ENCODE data around the gene WDR38.

WDR38 gene

DNA sequence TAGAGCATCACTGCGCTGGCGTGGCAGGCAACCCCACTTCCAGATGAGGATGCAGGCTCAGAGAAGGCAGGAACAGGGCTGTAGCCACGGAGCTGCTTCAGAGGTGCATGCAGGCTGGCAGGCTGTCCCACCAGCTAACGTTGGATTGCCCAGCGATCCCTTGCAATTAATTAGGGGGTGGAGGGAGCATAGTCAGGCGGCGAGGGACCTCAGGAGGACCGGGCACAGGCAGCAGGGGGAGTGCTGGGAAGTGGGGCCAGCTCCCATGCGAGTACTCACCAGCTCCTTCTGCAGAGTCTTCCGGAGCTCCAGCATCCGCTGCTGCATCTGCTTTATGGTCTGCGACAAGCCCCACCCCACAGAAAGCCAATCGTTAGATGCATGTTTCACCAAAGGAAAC lies 29.0 kb downstream of the WDR38 start:
- Histone ChIP-seq H3K9me3 (ENCODE audit: control insufficient read depth in 1 of 2, low read length in 2 of 2) (no peaks in the 10 kb centered on the region), H3K4me1 (ENCODE audit: control insufficient read depth in 1 of 2, insufficient read depth in 2 of 2, low read length in 2 of 2) (no peaks in the 10 kb centered on the region), H3K4me3 (ENCODE audit: low read depth in 1 of 2, low read length in 2 of 2) (no peak overlapping the region), H3K27ac (ENCODE audit: low read depth, low read length) (no peak overlapping the region), H3K27me3 (ENCODE audit: control insufficient read depth in 1 of 2, insufficient read depth in 2 of 2, low read length in 2 of 2) (no peaks in the 10 kb centered on the region), H3K36me3 (ENCODE audit: control insufficient read depth in 1 of 2, insufficient read depth in 2 of 2, low read length in 2 of 2) (peaks cover 51 to 84% of the 10 kb centered on the region in 2 donors), H3K9ac (ENCODE audit: low read depth in 1 of 2, low read length in 2 of 2) (no peak overlapping the region)

DNA sequence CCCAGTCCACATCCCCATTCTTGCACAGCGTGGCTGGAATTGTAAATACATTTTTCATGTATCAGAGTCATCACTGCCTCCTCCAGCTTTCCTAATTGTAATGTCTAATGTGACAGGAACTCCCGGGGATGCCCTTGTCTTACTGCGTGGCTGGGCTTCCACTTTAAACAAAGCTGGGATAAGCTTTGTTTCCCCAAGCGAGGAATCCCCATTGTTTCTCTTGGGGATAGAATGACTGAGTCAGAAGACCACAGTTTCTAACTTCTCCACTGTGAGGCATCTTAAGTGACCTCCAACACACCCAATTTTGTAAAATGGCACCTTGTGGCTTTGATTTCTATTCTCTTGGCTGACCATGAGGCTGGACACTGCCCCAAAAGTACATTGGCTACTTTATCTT lies 31.1 kb downstream of the WDR38 start:
- Histone ChIP-seq H3K9ac (ENCODE audit: low read depth in 1 of 2, low read length in 2 of 2) (no peak overlapping the region), H3K4me1 (ENCODE audit: control insufficient read depth in 1 of 2, insufficient read depth in 2 of 2, low read length in 2 of 2) (no peaks in the 10 kb centered on the region), H3K9me3 (ENCODE audit: control insufficient read depth in 1 of 2, low read length in 2 of 2) (no peaks in the 10 kb centered on the region), H3K27ac (ENCODE audit: low read depth, low read length) (no peak overlapping the region), H3K4me3 (ENCODE audit: low read depth in 1 of 2, low read length in 2 of 2) (no peak overlapping the region), H3K27me3 (ENCODE audit: control insufficient read depth in 1 of 2, insufficient read depth in 2 of 2, low read length in 2 of 2) (no peaks in the 10 kb centered on the region), H3K36me3 (ENCODE audit: control insufficient read depth in 1 of 2, insufficient read depth in 2 of 2, low read length in 2 of 2) (peaks cover 58 to 84% of the 10 kb centered on the region in 2 donors)

DNA sequence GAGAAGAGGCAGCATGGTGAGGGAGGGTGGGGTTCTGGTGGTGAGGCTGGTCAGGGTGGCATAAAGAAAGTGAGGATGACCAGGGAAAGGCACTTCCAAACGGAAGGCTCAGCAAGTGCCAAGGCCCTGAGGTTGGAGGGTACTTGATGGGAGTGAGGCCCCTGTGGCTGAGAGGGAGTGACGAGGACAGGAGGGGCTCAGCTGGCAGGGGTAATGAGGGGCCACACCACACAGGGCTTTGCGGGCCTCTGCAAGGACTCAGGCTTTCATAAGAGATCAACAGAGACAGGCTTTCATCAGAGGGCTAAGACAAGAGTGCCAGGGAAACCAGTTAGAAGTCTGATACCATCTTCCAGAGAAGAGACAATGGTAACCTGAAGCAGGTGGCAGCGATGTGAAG lies 32.3 kb downstream of the WDR38 start:
- Histone ChIP-seq H3K9me3 (ENCODE audit: control insufficient read depth in 1 of 2, low read length in 2 of 2) (no peaks in the 10 kb centered on the region), H3K27me3 (ENCODE audit: control insufficient read depth in 1 of 2, insufficient read depth in 2 of 2, low read length in 2 of 2) (no peaks in the 10 kb centered on the region), H3K4me1 (ENCODE audit: control insufficient read depth in 1 of 2, insufficient read depth in 2 of 2, low read length in 2 of 2) (no peaks in the 10 kb centered on the region), H3K27ac (ENCODE audit: low read depth, low read length) (no peak overlapping the region), H3K36me3 (ENCODE audit: control insufficient read depth in 1 of 2, insufficient read depth in 2 of 2, low read length in 2 of 2) (peaks cover 62 to 84% of the 10 kb centered on the region in 2 donors), H3K9ac (ENCODE audit: low read depth in 1 of 2, low read length in 2 of 2) (no peak overlapping the region), H3K4me3 (ENCODE audit: low read depth in 1 of 2, low read length in 2 of 2) (no peak overlapping the region)

DNA sequence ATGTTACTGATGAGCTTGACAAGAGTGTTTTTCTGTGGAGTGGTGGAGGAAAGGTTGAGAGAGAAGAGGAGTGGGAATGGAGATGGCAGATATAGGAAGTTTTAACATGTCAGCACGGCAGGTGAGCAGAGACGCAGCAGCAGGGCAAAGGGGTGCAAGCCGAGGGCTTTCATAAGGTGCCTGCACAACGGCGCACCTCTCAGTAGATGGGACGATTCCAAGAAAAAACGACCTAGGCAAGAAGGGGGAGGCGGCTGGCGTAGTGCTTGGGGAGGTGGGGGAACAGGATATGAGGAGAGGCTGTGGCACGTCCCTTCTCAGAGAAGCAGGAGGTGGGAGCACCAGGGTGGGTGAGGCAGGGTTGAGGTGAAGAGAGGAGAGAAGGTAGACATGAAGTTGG lies 33.2 kb downstream of the WDR38 start:
- H3K4me3 ChIP-seq (ENCODE audit: low read depth in 1 of 2, low read length in 2 of 2): no peak overlapping the region
- H3K9me3 ChIP-seq (ENCODE audit: control insufficient read depth in 1 of 2, low read length in 2 of 2): no peaks in the 10 kb centered on the region
- no peak overlapping the region for H3K27ac ChIP-seq (ENCODE audit: low read depth, low read length)
- H3K9ac ChIP-seq (ENCODE audit: low read depth in 1 of 2, low read length in 2 of 2): no peak overlapping the region
- H3K36me3 ChIP-seq (ENCODE audit: control insufficient read depth in 1 of 2, insufficient read depth in 2 of 2, low read length in 2 of 2): peaks cover 64 to 84% of the 10 kb centered on the region in 2 donors
- H3K27me3 ChIP-seq (ENCODE audit: control insufficient read depth in 1 of 2, insufficient read depth in 2 of 2, low read length in 2 of 2): no peaks in the 10 kb centered on the region
- H3K4me1 ChIP-seq (ENCODE audit: control insufficient read depth in 1 of 2, insufficient read depth in 2 of 2, low read length in 2 of 2): no peaks in the 10 kb centered on the region

DNA sequence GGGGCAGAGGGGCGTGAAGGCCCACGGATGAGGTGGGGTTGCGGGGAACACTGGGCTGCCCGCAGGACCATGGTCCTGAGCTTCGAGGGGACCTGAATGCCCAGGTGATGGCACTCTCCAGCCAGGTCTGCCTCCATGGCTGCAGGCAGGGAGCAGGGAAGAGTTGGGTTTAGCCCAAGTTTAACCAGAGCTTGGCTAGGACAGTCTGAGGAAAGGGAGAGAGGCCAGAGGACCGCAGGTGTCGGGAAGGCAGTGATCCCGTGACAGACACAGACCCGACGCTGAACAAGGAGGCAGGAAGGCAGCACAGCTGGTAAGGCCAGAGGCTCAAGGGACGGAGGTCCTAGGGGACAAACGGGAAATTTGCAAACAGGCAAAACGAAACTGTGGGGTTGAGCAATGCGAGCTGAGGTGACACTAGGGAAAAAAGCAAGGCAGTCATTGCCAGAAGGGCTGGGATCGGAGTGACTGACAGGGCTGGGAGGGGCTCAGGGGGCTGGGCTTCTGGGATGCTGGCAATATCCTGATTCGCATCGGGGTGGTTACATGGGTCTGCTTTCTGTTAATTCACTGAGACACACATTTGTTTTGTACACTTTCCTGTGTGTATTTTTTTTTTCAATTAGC lies 33.7 kb downstream of the WDR38 start:
- H3K4me3 ChIP-seq (ENCODE audit: low read depth in 1 of 2, low read length in 2 of 2): no peak overlapping the region
- H3K9ac ChIP-seq (ENCODE audit: low read depth in 1 of 2, low read length in 2 of 2): no peak overlapping the region
- H3K27ac ChIP-seq (ENCODE audit: low read depth, low read length): no peak overlapping the region
- H3K4me1 ChIP-seq (ENCODE audit: control insufficient read depth in 1 of 2, insufficient read depth in 2 of 2, low read length in 2 of 2): no peaks in the 10 kb centered on the region
- H3K27me3 ChIP-seq (ENCODE audit: control insufficient read depth in 1 of 2, insufficient read depth in 2 of 2, low read length in 2 of 2): no peaks in the 10 kb centered on the region
- no peaks in the 10 kb centered on the region for H3K9me3 ChIP-seq (ENCODE audit: control insufficient read depth in 1 of 2, low read length in 2 of 2)
- peaks cover 62 to 78% of the 10 kb centered on the region in 2 donors for H3K36me3 ChIP-seq (ENCODE audit: control insufficient read depth in 1 of 2, insufficient read depth in 2 of 2, low read length in 2 of 2)

DNA sequence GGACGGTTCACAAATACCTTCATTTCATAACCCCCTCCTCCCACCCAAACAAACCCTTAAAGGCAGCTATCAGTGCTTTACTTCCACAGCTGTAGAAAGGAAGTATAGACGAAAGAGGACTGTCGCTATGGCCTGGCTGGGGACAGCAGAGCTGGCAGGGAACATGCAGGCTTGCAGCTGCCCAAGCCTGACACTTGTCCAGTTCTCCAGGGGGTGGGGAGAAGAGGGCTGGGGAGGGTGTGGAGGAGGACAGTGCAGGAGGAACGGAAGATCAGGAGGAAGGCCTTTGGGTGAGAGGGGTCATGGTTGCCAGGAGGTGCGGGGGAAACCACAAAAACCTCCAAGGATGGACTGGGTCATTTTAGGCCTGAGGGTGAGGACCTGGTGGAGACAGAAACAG lies 34.6 kb downstream of the WDR38 start:
- Histone ChIP-seq H3K4me1 (ENCODE audit: control insufficient read depth in 1 of 2, insufficient read depth in 2 of 2, low read length in 2 of 2) (no peaks in the 10 kb centered on the region), H3K9me3 (ENCODE audit: control insufficient read depth in 1 of 2, low read length in 2 of 2) (no peaks in the 10 kb centered on the region), H3K27ac (ENCODE audit: low read depth, low read length) (no peak overlapping the region), H3K36me3 (ENCODE audit: control insufficient read depth in 1 of 2, insufficient read depth in 2 of 2, low read length in 2 of 2) (peaks cover 58 to 70% of the 10 kb centered on the region in 2 donors), H3K4me3 (ENCODE audit: low read depth in 1 of 2, low read length in 2 of 2) (no peak overlapping the region), H3K27me3 (ENCODE audit: control insufficient read depth in 1 of 2, insufficient read depth in 2 of 2, low read length in 2 of 2) (no peaks in the 10 kb centered on the region), H3K9ac (ENCODE audit: low read depth in 1 of 2, low read length in 2 of 2) (no peak overlapping the region)

DNA sequence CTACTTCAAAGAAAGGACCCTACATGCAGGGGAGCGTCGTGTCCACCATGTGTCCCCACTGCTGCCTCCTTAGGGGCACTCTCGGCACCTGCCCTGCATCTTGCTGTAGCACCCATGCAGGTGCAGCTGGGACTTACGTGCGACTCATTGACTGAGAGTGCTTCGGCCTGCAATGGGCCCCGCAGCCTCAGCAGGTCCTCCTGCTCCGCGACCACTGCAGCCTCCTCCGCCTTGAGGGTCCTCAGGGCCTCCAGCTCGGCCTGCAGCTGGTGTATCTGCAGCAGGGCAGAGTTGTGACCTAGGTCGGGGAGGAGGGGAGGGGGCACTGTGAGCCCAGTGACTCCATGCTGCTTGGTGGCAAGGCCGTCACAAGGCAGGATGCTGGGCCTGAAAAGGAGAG lies 35.7 kb downstream of the WDR38 start:
- peaks cover 61 to 81% of the 10 kb centered on the region in 2 donors for H3K36me3 ChIP-seq (ENCODE audit: control insufficient read depth in 1 of 2, insufficient read depth in 2 of 2, low read length in 2 of 2)

DNA sequence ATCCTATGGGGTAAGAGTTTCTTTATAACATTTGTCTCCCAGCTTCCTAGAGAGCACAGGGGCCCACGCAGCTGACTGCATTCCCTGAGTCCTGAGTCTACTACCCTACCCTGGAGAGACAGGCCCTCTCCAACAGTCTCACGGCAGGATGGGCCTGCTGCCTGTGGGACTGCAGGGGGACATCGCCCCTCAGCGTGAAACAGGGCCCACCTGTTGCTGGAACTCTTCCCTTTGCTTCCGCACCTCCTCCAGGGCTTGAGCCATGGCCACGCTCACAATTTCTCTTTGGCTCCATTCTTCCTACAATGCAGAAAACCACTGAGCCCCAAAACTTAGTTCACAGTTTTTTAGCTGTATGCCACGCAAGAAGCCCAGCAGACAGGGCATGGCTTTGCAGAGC lies 36.9 kb downstream of the WDR38 start:
- H3K27me3 ChIP-seq (ENCODE audit: control insufficient read depth in 1 of 2, insufficient read depth in 2 of 2, low read length in 2 of 2): no peaks in the 10 kb centered on the region
- H3K9ac ChIP-seq (ENCODE audit: low read depth in 1 of 2, low read length in 2 of 2): no peak overlapping the region
- H3K36me3 ChIP-seq (ENCODE audit: control insufficient read depth in 1 of 2, insufficient read depth in 2 of 2, low read length in 2 of 2): peaks cover 57 to 78% of the 10 kb centered on the region in 2 donors
- H3K4me1 ChIP-seq (ENCODE audit: control insufficient read depth in 1 of 2, insufficient read depth in 2 of 2, low read length in 2 of 2): no peaks in the 10 kb centered on the region
- H3K4me3 ChIP-seq (ENCODE audit: low read depth in 1 of 2, low read length in 2 of 2): no peak overlapping the region
- H3K27ac ChIP-seq (ENCODE audit: low read depth, low read length): no peak overlapping the region
- H3K9me3 ChIP-seq (ENCODE audit: control insufficient read depth in 1 of 2, low read length in 2 of 2): no peaks in the 10 kb centered on the region

More for the DNA sequence above, 35.7 kb downstream of the WDR38 start:
- Histone ChIP-seq H3K9ac (ENCODE audit: low read depth in 1 of 2, low read length in 2 of 2) (no peak overlapping the region), H3K27me3 (ENCODE audit: control insufficient read depth in 1 of 2, insufficient read depth in 2 of 2, low read length in 2 of 2) (no peaks in the 10 kb centered on the region), H3K9me3 (ENCODE audit: control insufficient read depth in 1 of 2, low read length in 2 of 2) (no peaks in the 10 kb centered on the region), H3K27ac (ENCODE audit: low read depth, low read length) (no peak overlapping the region), H3K4me1 (ENCODE audit: control insufficient read depth in 1 of 2, insufficient read depth in 2 of 2, low read length in 2 of 2) (no peaks in the 10 kb centered on the region), H3K4me3 (ENCODE audit: low read depth in 1 of 2, low read length in 2 of 2) (no peak overlapping the region)

DNA sequence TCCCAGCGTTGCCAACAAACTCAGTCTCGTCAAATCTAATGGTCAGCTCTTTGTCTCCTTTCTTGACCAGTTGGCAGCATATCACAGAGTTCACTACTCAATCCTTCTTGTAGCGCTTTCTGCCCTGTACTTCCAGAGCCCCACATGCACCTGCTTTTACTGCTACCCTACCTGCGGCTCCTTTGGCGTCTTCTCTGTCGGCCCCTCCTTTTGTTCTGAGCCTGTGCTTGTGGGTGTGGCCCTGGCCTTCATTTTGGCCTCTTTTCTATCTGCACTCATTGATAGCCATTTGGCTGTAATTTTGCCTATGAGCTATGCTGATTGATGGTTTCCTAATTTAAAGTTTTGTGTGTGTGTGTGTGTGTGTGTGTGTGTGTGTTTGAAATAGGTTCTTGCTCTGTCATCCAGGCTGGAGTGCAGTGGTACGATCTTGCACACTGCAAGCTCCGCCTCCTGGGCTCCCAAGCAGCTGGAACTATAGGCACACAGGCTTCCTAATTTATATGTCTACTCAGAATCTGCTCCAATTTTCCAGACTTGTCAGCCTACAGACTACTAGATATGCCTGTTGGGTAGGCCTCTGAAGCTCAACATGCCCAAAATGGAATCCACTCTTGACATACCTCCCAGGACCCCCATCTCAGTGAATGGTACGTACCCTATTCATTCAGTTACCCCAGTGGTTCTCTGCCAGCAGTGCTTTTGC lies 40.9 kb downstream of the WDR38 start:
- Histone ChIP-seq H3K9me3 (ENCODE audit: control insufficient read depth in 1 of 2, low read length in 2 of 2) (no peaks in the 10 kb centered on the region), H3K27me3 (ENCODE audit: control insufficient read depth in 1 of 2, insufficient read depth in 2 of 2, low read length in 2 of 2) (no peaks in the 10 kb centered on the region), H3K9ac (ENCODE audit: low read depth in 1 of 2, low read length in 2 of 2) (no peak overlapping the region), H3K36me3 (ENCODE audit: control insufficient read depth in 1 of 2, insufficient read depth in 2 of 2, low read length in 2 of 2) (peaks cover 38 to 65% of the 10 kb centered on the region in 2 donors), H3K4me1 (ENCODE audit: control insufficient read depth in 1 of 2, insufficient read depth in 2 of 2, low read length in 2 of 2) (no peaks in the 10 kb centered on the region), H3K27ac (ENCODE audit: low read depth, low read length) (no peak overlapping the region), H3K4me3 (ENCODE audit: low read depth in 1 of 2, low read length in 2 of 2) (no peak overlapping the region)

DNA sequence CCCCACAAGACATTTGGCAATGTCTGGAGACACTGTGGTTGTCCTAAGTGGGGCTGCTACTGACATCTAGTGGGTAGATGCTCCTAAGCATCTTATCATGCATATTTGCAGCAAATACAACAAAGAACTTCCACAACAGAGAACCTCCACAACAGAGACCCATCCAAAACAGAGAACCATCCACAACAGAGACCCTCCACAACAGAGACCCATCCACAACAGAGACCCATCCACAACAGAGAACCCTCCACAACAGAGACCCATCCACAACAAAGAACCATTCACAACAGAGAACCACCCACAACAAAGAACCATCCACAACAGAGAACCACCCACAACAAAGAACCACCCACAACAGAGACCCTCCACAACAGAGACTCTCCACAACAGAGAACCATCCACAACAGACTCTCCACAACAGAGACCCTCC lies 41.5 kb downstream of the WDR38 start:
- no peak overlapping the region for H3K9ac ChIP-seq (ENCODE audit: low read depth in 1 of 2, low read length in 2 of 2)
- no peaks in the 10 kb centered on the region for H3K9me3 ChIP-seq (ENCODE audit: control insufficient read depth in 1 of 2, low read length in 2 of 2)
- no peak overlapping the region for H3K27ac ChIP-seq (ENCODE audit: low read depth, low read length)
- H3K36me3 ChIP-seq (ENCODE audit: control insufficient read depth in 1 of 2, insufficient read depth in 2 of 2, low read length in 2 of 2): peaks cover 38 to 65% of the 10 kb centered on the region in 2 donors
- no peaks in the 10 kb centered on the region for H3K4me1 ChIP-seq (ENCODE audit: control insufficient read depth in 1 of 2, insufficient read depth in 2 of 2, low read length in 2 of 2)
- no peaks in the 10 kb centered on the region for H3K27me3 ChIP-seq (ENCODE audit: control insufficient read depth in 1 of 2, insufficient read depth in 2 of 2, low read length in 2 of 2)
- H3K4me3 ChIP-seq (ENCODE audit: low read depth in 1 of 2, low read length in 2 of 2): no peak overlapping the region

Data from duodenal mucosa (tissue), 2 donors.